NCI-H2227 (cell line): ENCODE measurements around the gene DVL3.

Experiments
- DNase-seq: peaks from one replicate; lab custom pipeline; 2025; ENCODE audit not compliant: unreplicated experiment; lab: John Stamatoyannopoulos, UW

DVL3 gene

GRCh38 chr3:184176377-184177330 lies 21.5 kb downstream of the DVL3 start:
- DNase-seq: peak; percentile 85

- DNase-seq: no peak
Measured at GRCh38 chr3:184177331-184177731, 22.2 kb downstream of the DVL3 start.

GRCh38 chr3:184177767-184178306 lies 22.7 kb downstream of the DVL3 start:
- no peak for DNase-seq

DNA sequence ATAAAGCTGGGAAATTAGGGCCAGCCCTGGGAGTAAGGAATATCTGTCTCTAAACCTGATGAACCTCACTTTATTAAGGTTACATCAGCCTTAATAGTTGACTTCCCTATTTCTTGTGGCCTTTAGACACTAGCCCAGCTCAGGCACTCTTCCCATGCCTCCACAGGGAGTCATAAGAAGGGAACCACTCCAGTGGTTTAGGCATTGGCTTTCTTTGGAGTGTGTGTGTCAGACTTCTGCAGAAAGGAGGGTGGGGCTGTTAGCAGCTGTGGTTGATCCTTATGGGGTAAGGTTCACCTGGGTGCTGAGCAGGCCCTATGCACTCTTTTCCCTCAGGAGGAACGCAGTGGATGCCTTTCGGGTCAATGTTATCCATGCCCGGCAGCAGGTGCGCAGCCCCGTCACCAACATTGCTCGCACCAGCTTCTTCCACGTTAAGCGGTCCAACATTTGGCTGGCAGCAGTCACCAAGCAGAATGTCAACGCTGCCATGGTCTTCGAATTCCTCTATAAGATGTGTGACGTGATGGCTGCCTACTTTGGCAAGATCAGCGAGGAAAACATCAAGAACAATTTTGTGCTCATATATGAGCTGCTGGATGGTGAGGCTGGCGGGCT lies 23.5 kb downstream of the DVL3 start:
- no peak for DNase-seq

DNA sequence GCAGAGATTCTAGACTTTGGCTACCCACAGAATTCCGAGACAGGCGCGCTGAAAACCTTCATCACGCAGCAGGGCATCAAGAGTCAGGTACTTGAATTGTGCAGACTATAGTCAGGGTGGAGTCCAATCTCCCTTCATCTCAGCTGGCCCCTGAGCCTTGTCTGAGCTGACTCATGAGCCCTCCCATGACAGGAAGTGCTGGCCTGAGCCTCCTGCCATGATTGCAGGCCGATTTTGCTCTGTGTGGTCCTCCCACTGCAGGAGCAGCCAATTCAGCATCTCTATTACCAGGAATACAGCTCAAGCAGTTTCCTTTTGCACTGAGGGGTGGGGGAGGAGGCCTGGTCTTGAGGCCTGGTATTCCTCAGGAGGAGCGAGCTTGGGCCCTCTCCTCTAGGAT lies 25.0 kb downstream of the DVL3 start:
- no peak for DNase-seq

DNA sequence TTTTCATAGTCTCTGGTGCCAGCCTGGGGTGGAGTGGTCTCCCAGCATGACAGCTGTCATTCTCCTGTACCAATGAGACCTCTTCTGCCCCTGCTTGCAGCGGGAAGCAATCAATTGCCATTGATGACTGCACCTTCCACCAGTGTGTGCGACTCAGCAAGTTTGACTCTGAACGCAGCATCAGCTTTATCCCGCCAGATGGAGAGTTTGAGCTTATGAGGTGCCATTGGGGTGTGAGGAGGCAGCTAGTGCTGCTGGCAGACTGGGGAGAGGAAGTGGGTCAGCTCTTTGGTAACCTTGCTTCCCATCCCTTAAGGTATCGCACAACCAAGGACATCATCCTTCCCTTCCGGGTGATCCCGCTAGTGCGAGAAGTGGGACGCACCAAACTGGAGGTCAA lies 26.4 kb downstream of the DVL3 start:
- no peak for DNase-seq

- DNase-seq: no peak
Measured at GRCh38 chr3:184183679-184184078, 28.5 kb downstream of the DVL3 start.

DNA sequence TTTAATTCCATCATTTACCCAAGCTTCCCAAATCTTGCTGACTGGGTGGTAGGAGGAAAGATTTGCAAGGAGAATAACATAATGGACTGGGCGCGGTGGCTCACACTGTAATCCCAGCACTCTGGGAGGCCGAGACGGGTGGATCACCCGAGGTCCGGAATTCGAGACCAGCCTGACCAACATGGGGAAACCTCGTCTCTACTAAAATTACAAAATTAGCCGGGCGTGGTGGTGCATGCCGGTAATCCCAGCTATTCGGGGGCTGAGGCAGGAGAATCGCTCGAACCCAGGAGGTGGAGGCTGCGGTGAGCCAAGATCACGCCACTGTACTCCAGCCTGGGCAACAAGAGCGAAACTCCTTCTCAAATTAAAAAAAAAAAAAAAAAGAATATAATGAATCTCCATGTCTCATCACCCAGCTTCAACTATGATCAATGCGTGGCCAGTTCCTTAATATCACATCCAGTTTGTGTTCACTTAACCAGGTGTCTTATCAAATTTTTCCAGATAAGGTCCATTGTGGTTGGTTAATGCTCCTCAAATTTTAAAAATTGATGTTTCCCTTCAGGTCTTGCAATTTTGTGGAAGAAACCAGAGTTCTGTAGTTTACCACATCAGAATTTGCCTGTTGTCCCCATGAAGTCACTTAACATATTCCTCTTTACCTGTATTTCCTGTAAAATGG lies 29.5 kb downstream of the DVL3 start:
- no peak for DNase-seq

DNA sequence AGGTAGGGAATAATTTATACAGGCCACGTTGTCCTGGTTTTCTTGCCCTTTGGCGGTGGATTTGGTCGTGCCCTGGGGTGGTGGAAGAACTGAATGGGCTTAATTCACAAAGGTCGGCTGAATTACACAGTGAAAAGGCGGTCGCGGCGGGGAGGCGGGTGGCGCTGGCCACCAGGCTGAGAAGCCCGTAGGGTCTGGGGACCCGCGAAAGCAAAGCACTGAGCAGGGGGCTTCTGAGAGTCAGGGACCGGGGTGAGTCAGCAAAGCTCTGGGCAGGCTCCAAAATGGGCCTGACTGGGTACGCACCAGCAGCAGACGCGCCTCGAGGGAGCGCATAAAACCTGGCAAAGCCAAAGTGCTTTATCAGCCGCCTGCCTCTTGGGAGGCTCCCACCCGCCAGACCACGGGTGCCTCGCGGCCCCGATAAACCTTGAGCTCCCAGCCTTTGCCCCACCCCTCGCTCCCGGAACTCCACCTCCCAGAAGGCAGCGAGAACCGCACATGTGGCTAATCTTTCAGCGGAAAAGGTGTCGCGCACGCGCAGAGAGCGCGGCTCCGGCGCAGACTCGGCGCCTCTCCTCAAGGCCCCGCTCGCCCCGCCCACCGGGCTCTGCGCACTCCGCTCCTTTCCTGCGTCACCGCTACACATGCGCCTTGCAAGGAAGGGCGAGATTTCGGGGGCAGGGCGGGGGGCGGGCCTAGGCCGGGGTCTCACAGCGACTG lies 30.4 kb downstream of the DVL3 start:
- DNase-seq: peak; percentile 100

GRCh38 chr3:184186184-184186901 lies 31.2 kb downstream of the DVL3 start, which contains the start of gene ABCF3:
TSS of gene ABCF3 (plus strand) at chr3:184186199. CDS start at chr3:184186208, 9 bp downstream.
- peak; percentile 24 for DNase-seq

DNA sequence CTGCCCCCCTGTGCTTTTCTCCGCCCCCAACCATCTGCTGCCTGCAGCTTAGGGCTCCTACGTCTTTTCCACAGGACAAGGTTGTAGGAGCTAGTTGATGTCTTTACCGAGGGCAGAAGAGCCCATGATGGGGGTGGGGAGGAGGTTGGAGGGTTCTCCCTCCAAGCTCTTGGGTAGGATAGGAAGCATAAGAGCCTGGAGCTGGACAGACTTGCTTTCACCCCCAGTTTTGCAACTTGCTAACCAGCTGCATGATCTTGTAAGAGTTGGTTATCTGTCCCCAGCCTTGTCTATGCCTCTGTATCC lies 31.7 kb downstream of the DVL3 start:
- DNase-seq: no peak

- no peak for DNase-seq
Measured at GRCh38 chr3:184188080-184188479, 32.9 kb downstream of the DVL3 start.

DNA sequence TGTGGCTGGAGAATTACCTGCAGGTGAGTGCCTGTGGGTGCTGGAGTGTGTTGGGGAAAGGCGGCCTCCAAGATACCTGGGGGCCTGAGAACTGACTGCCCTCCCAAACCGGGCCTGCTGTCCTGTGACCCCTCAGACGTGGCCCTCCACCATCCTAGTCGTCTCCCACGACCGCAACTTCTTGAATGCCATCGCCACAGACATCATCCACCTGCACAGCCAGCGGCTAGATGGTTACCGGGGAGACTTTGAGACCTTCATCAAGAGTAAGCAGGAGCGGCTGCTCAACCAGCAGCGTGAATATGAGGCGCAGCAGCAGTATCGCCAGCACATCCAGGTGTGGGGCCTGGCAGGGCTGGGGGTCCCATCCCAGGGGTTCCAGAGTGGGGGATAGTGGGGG lies 34.2 kb downstream of the DVL3 start:
- DNase-seq: no peak

DNA sequence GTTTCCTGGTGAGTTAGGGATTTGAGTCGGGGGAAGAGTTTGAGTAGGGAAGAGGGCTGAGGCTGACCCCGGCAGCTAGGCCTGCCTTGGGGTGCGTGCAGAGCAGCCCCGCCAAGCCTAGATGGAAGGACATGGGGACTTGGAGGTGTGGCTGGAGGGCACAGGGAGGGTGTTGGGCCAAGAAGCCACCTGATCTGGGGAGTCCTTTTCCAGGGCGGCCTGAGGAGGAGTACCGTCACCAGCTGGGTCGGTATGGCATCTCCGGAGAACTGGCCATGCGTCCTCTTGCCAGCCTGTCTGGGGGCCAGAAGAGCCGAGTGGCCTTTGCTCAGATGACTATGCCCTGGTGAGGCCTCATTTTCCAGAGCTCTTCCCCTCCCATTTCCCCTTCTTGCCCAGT lies 37.7 kb downstream of the DVL3 start:
- DNase-seq: no peak

DNA sequence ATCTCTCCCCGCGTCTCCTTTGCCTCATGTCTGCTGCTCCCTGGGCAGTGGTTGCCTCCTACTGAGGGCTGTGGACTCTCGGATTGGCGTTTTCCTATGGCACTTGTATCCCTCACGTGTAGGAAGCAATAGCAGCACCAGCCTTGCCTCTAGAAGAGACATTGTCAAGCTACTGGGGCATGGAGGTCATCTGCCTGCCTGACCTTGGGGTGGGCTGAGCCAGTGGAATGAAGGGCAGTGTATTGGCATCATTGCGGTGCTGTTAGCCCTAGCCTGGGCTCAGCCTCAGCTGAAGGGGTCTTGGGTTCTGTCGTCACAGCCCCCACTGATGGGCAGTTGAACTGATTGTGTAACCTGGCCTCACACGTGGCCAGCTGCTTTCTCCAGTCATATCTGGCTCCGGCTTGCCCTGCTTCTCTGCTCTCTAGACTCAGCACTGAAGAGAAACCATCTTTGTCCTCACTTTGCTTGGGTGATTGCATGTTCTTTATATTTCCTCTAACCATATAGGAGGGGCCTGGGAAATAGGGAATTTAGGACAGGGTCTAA lies 38.9 kb downstream of the DVL3 start:
- DNase-seq: no peak

DNA sequence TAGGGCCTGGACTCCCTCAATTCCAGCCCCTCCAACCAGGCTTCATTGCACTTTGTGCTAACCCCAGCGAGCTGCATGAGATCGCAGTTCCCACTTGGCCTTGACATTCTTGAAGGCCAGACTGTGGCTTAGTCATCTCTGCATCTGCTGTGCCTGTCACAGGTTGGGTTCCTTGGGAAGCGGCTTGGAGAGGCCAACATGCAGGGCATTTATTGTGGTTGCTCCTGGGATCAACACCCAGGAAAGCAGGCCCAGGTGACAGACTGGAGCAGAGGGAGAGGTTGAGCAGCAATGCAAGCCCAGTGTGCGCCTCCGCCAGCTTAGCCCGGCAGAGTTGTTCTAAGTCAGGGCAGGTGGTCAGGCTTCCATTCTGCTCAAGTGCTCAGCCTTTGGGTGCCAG lies 41.4 kb downstream of the DVL3 start:
- DNase-seq: no peak

- DNase-seq: no peak
Measured at GRCh38 chr3:184198509-184198908, 43.3 kb downstream of the DVL3 start.

DNA sequence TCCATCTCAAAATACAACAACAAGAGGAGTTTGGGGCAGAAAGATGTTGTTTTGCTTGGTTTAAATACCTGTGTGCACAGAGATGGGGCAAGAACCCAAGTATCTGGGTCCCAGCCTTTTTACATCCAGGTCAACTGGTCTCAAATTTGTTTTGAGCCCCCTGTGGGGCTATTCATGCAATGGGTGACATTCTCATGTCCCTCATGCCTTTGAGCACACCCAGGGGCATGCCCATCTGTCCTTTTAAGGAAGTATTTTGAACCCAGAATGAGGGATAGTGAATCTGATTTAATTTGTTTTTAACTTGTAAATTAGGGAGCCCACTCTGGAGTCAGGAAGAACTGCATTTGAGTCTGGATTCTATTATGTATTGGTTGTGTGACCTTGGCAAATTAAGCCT lies 45.6 kb downstream of the DVL3 start:
- no peak for DNase-seq

DNA sequence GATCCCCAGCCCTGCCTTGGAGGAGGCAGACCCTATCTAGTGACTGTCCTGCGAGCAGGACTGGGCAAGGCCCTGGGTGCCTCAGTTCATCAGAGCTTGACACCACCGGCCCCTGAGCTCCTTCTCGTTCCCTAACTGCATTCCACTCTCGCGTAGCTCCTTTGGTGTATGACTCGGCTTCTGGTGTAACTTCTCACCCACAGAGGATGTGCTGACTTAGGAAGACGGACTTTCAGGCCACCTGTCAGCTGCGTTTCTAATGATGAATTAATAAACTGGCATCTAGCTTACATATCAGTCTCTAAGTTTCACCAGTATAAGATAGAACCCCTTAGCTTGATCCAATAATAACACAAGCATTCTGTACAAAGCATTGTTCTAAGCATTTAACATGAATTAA lies 48.3 kb downstream of the DVL3 start:
- no peak for DNase-seq
